Heart right ventricle (tissue), 16 donors: ENCODE data around the gene BTBD8. TPM values are rescaled to one million over a fixed set of nuclear protein-coding genes. Genes with fewer than 3 reads are reported as not detected.

Source experiments
- ATAC-seq, 8 donors: fragments of 200-7000 bp; cut with Tn5 transposase; one replicate each; pipeline ENCODE4 v1.9.1; 2020; ENCODE audit warnings: mild to moderate bottlenecking in 8 of 8, moderate library complexity in 8 of 8, moderate number of reproducible peaks in 1 of 8
- DNase-seq, 2 donors: peaks; one replicate each; pipeline ENCODE4 v3.0.0-alpha.2; 2020
- H3K27ac ChIP-seq, 10 donors: fragments of 200-600 bp; sonication (generic) in 2 of 10; one replicate each; pipeline versions ENCODE4 v1.5.0 to v1.8.0; 2020 to 2022; ENCODE audit warnings: mild to moderate bottlenecking in 3 of 10
- H3K27me3 ChIP-seq, 7 donors: fragments of 200-600 bp; one replicate each; pipeline ENCODE4 v1.8.0; 2021 to 2022; ENCODE audit warnings: mild to moderate bottlenecking in 2 of 7
- H3K36me3 ChIP-seq, 9 donors: fragments of 200-600 bp; sonication (generic) in 1 of 9; one replicate each; pipeline versions ENCODE4 v1.5.0 to v1.8.0; 2020 to 2022; ENCODE audit warnings: mild to moderate bottlenecking in 2 of 9
- H3K4me1 ChIP-seq, 9 donors: fragments of 200-600 bp; sonication (generic) in 1 of 9; one replicate each; pipeline versions ENCODE4 v1.5.0 to v1.8.0; 2020 to 2022; ENCODE audit warnings: mild to moderate bottlenecking in 4 of 9
- H3K4me3 ChIP-seq, 10 donors: fragments of 200-600 bp; sonication (generic) in 2 of 10; one replicate each; pipeline versions ENCODE4 v1.5.0 to v1.8.0; 2020 to 2022; ENCODE audit warnings: mild to moderate bottlenecking in 7 of 10, moderate library complexity in 2 of 10
- H3K9me3 ChIP-seq, 11 donors: fragments of 200-600 bp in 10 of 11; sonication (generic) in 2 of 11; one replicate each; pipeline versions ENCODE4 v1.5.0 to v1.8.0; 2013 to 2022; ENCODE audit warnings: mild to moderate bottlenecking in 2 of 11, control low read depth in 1 of 11, moderate library complexity in 1 of 11
- CTCF ChIP-seq, 9 donors: fragments of 200-600 bp; sonication (generic) in 2 of 9; IDR thresholded peaks; one replicate each; pipeline versions ENCODE4 v1.5.0 to v1.8.0; 2021 to 2022; ENCODE audit warnings: antibody characterized with exemption in 9 of 9, mild to moderate bottlenecking in 5 of 9, moderate library complexity in 1 of 9
- WGBS, 2 donors: extraction: QIAGEN DNeasy Blood & Tissue Kit; methylation state at CpG; one replicate each; pipeline ENCODE4 v1.1.7; 2013; ENCODE audit warnings: inconsistent platforms in 1 of 2; 5-methylcytosine and 5-hydroxymethylcytosine counted together
- intact Hi-C, 10 donors: fragments of 100-400 bp; cut with DNase I; formaldehyde crosslinking; loops; one replicate each; pipeline versions ENCODE4 v1.11.1 to v1.14.2; 2022
- polyA plus RNA-seq, 2 donors: library from polyadenylated mRNA; stranded (reverse); fragments of 200-250 nt; gene quantifications; one replicate each; pipeline ENCODE4 v1.2.3, GENCODE V29; 2013
- total RNA-seq, 10 donors: library from RNA; stranded (reverse); fragmentation: NEBNext Ultra II Directional in 3 of 10; extraction: Animal tissue kit (Norgen Biotek cat#: 25700) in 3 of 10; gene quantifications; one replicate each; pipeline versions ENCODE4 v1.2.1 to v1.2.4, GENCODE V29; 2021 to 2023
- donor health status: Arrhythmogenic right ventricular cardiomyopathy.
- donor health status: ischemic (EF 13 %, LVEDD 7.1; RV severe dilation, severe dysfunction).
- donor health status: healthy with polysubstance abuse.
- donor health status: DM: no; HTN: yes; CAD: no.
- donor health status: DM: no; HTN: no; CAD: no.
- donor health status: ischemic (EF 25% LVEDD 6.9; RV normal size, moderate dysfunction).
- donor health status: ischemic (EF 25% LVEDD 5.7; RV mildly dilated, moderate dysfunction).
- donor health status: healthy.
- donor health status: DM: yes; HTN: yes; CAD: no.
- donor health status: Ischemic cardiomyopathy.
- donor health status: ischemic (EF 35%, LVEDD 5.7; RV mildly dilated, moderate dysfunction).
- donor health status: nonischemic (EF 11% LVEDD 7.7; RV severe dilation, severe dysfunction).
- donor health status: DM: yes; HTN: yes; CAD: no.
- donor health status: PGD.
- donor health status: ischemic (EF 29% LVEDD 5.4; RV normal size, mild dysfunction).
- donor health status: nonischemic (EF 23%, LVEDD 6.1; RV moderate dilation, normal function).

Gene BTBD8
- total and polyA plus RNA-seq, 12 donors, result 0.30 to 6.1 (median 4.1) TPM

GRCh38 chr1:92169214-92170005 lies 89.3 kb downstream of the BTBD8 start:
- peaks cover 0 to 44% (median 0%) of the 10 kb centered on the region in 9 donors for H3K36me3 ChIP-seq
- no peak for TF ChIP-seq CTCF (IDR thresholded peaks at IDR 0.05)
- H3K4me3 ChIP-seq, result no peak overlapping the region
- no peaks in the 10 kb centered on the region for H3K9me3 ChIP-seq
- no peaks in the 10 kb centered on the region for H3K4me1 ChIP-seq
- no peaks in the 10 kb centered on the region for H3K27me3 ChIP-seq
- ATAC-seq, result no peak
- DNase-seq, result no peak
- no peak overlapping the region for H3K27ac ChIP-seq
- 96 to 97% methylated on average over 2 of the region's 2 CpGs for WGBS, 2 donors
- intact Hi-C loops, result no loop called here

GRCh38 chr1:92184632-92185031 lies 104.5 kb downstream of the BTBD8 start:
- Histone ChIP-seq H3K4me3 (no peak overlapping the region), H3K36me3 (peaks cover 0 to 49% (median 0%) of the 10 kb centered on the region in 9 donors), H3K27me3 (no peaks in the 10 kb centered on the region), H3K4me1 (no peaks in the 10 kb centered on the region), H3K9me3 (no peaks in the 10 kb centered on the region), H3K27ac (no peak overlapping the region)
- ATAC-seq (no peak), DNase-seq (no peak)
- intact Hi-C loops, result no loop called here
- TF ChIP-seq CTCF (IDR thresholded peaks at IDR 0.05), result no peak
- 88 to 95% methylated on average over 1 of the region's 1 CpG for WGBS, 2 donors

GRCh38 chr1:92186081-92186480 lies 105.9 kb downstream of the BTBD8 start:
- Histone ChIP-seq H3K4me3 (no peak overlapping the region), H3K27ac (no peak overlapping the region), H3K27me3 (no peaks in the 10 kb centered on the region), H3K4me1 (no peaks in the 10 kb centered on the region), H3K9me3 (no peaks in the 10 kb centered on the region), H3K36me3 (peaks cover 0 to 35% (median 0%) of the 10 kb centered on the region in 9 donors)
- no peak for ATAC-seq
- TF ChIP-seq CTCF (IDR thresholded peaks at IDR 0.05), result no peak
- intact Hi-C loops, result no loop called here
- 90 to 96% methylated on average over 1 of the region's 1 CpG for WGBS, 2 donors
- DNase-seq, result no peak

- no peak for TF ChIP-seq CTCF (IDR thresholded peaks at IDR 0.05)
- H3K4me3 ChIP-seq, result no peak overlapping the region
- no peak overlapping the region for H3K27ac ChIP-seq
- no peak for DNase-seq
- peaks cover 0 to 12% (median 0%) of the 10 kb centered on the region in 9 donors for H3K36me3 ChIP-seq
- H3K4me1 ChIP-seq, result no peaks in the 10 kb centered on the region
- no peaks in the 10 kb centered on the region for H3K9me3 ChIP-seq
- no peaks in the 10 kb centered on the region for H3K27me3 ChIP-seq
- intact Hi-C loops, result no loop called here
- ATAC-seq, result no peak
- WGBS, 2 donors, result 87 to 92% methylated on average over 7 of the region's 7 CpGs
Measured at GRCh38 chr1:92188436-92189255, 108.5 kb downstream of the BTBD8 start.
